GM12878 (cell line): ENCODE data around the gene RBM18. TPM values are rescaled to one million over a fixed set of nuclear protein-coding genes. Genes with fewer than 3 reads are reported as not detected.

Experiments used
- ATAC-seq: fragments of 200-7000 bp; cut with Tn5 transposase; 3 replicates; pipeline ENCODE4 v1.9.1; 2020; ENCODE audit warnings: mild to moderate bottlenecking, moderate library complexity
- BruUV-seq: library from RNA; stranded (reverse); fragments of 400-500 nt; replicated peaks from 2 replicates; lab custom pipeline; 2021; lab: Mats Ljungman, UMichigan
- CTCF ChIA-PET: fragments of 300-600 bp; sonication (Branson Sonifier 250); formaldehyde crosslinking; extraction: SDS; loops from one replicate; lab custom pipeline; 2021; ENCODE audit warnings: inconsistent platforms; lab: Yijun Ruan, JAX
- POLR2A ChIA-PET: fragments of 350-600 bp; formaldehyde crosslinking; extraction: SDS; loops from one replicate; lab custom pipeline; 2021; ENCODE audit warnings: inconsistent platforms; lab: Charles Lee
- RAD21 ChIA-PET: fragments of 300-600 bp; sonication (Branson Sonifier 250); formaldehyde crosslinking; loops from one replicate; lab custom pipeline; 2023; ENCODE audit warnings: antibody characterized with exemption; ENCODE audit not compliant: unreplicated experiment; lab: Charles Lee
- SMC1A ChIA-PET: fragments of 300-600 bp; sonication (Branson Sonifier 250); formaldehyde crosslinking; loops from one replicate; lab custom pipeline; 2023; ENCODE audit not compliant: unreplicated experiment, uncharacterized antibody; lab: Charles Lee
- DNase-seq: peaks from one replicate; pipeline ENCODE4 v3.0.0-alpha.2; 2011; ENCODE audit warnings: low read depth, low spot score
- FAIRE-seq: peaks from 3 replicates; lab custom pipeline; 2011; peaks lifted over from hg19 to GRCh38; lab: Jason Lieb, UNC
- H2AFZ ChIP-seq: 2 replicates; pipeline ENCODE4 v1.6.0; 2011; ENCODE audit warnings: low read depth, low read length, control low read depth; ENCODE audit not compliant: control insufficient read depth
- H3K27ac ChIP-seq: 2 replicates; pipeline ENCODE4 v1.5.1; 2011; ENCODE audit warnings: control low read depth; ENCODE audit not compliant: control insufficient read depth, insufficient read depth
- H3K27me3 ChIP-seq, 2 experiments: replicated peaks in 1 of 2; 2 replicates each; pipeline versions ENCODE4 v1.6.0 to v1.6.1; 2011; ENCODE audit warnings: low read length in 1 of 2; ENCODE audit not compliant: control insufficient read depth in 2 of 2, insufficient read depth in 2 of 2
- H3K36me3 ChIP-seq, 2 experiments: 2 replicates each; pipeline ENCODE4 v1.5.1; 2011; ENCODE audit warnings: low read length in 1 of 2; ENCODE audit not compliant: control insufficient read depth in 2 of 2, insufficient read depth in 2 of 2
- H3K4me1 ChIP-seq: 2 replicates; pipeline ENCODE4 v1.6.1; 2011; ENCODE audit warnings: mild to moderate bottlenecking, low read length, moderate library complexity, mixed read lengths; ENCODE audit not compliant: control insufficient read depth, insufficient read depth
- H3K4me2 ChIP-seq: 2 replicates; pipeline ENCODE4 v1.6.0; 2011; ENCODE audit warnings: control low read depth; ENCODE audit not compliant: control insufficient read depth, insufficient read depth
- H3K4me3 ChIP-seq: fragments of 200-600 bp; sonication (generic); 2 replicates; pipeline ENCODE4 v1.5.1; 2016
- H3K79me2 ChIP-seq: 2 replicates; pipeline ENCODE4 v1.6.0; 2011; ENCODE audit warnings: low read length; ENCODE audit not compliant: control insufficient read depth, insufficient read depth
- H3K9ac ChIP-seq: 2 replicates; pipeline ENCODE4 v1.8.0; 2011; ENCODE audit warnings: low read length, control low read depth, mixed read lengths; ENCODE audit not compliant: control insufficient read depth, insufficient read depth
- H3K9me3 ChIP-seq: replicated peaks from 3 replicates; pipeline ENCODE4 v1.5.1; 2011; ENCODE audit warnings: mild to moderate bottlenecking, low read length; ENCODE audit not compliant: control insufficient read depth, insufficient read depth
- H4K20me1 ChIP-seq: 2 replicates; pipeline ENCODE4 v1.6.0; 2011; ENCODE audit not compliant: control insufficient read depth, insufficient read depth
- BACH1 ChIP-seq: fragments of 450-650 bp; IDR thresholded peaks from 2 replicates; pipeline ENCODE4 v1.6.1; 2017; ENCODE audit warnings: mild to moderate bottlenecking, borderline replicate concordance
- BCL11A ChIP-seq: IDR thresholded peaks from 2 replicates; pipeline ENCODE4 v1.6.1; 2011; ENCODE audit warnings: low read depth, low read length
- BHLHE40 ChIP-seq, 2 experiments: fragments of 450-650 bp in 1 of 2; IDR thresholded peaks; 2 replicates each; pipeline ENCODE4 v1.6.1; 2011 to 2017; ENCODE audit warnings: low read depth in 2 of 2, borderline replicate concordance in 1 of 2, improper control_type of control experiment in 1 of 2, low read length in 1 of 2, mild to moderate bottlenecking in 1 of 2
- HDAC2 ChIP-seq: fragments of 200-600 bp; sonication (generic); IDR thresholded peaks from 2 replicates; pipeline ENCODE4 v1.6.1; 2017
- NFYB ChIP-seq: IDR thresholded peaks from 2 replicates; pipeline ENCODE4 v1.6.1; 2011; ENCODE audit warnings: low read depth, mild to moderate bottlenecking, low read length, improper control_type of control experiment, moderate library complexity; ENCODE audit not compliant: insufficient read depth
- RAD21 ChIP-seq: IDR thresholded peaks from 2 replicates; pipeline ENCODE4 v1.6.1; 2011; ENCODE audit warnings: mild to moderate bottlenecking, low read depth, low read length, moderate library complexity; ENCODE audit not compliant: insufficient read depth
- RELA ChIP-seq: fragments of 450-650 bp; IDR thresholded peaks from 2 replicates; pipeline ENCODE4 v1.8.0; 2014; ENCODE audit warnings: borderline replicate concordance; ENCODE audit not compliant: partially characterized antibody
- SMC3 ChIP-seq: IDR thresholded peaks from 2 replicates; pipeline ENCODE4 v1.6.1; 2011; ENCODE audit warnings: low read length, improper control_type of control experiment, borderline replicate concordance
- SUZ12 ChIP-seq: fragments of 200-600 bp; sonication (generic); IDR thresholded peaks from one replicate; pipeline ENCODE4 v1.6.1; 2018; ENCODE audit warnings: antibody characterized with exemption, mild to moderate bottlenecking; ENCODE audit not compliant: unreplicated experiment
- TCF12 ChIP-seq: IDR thresholded peaks from 2 replicates; pipeline ENCODE4 v1.6.1; 2011; ENCODE audit warnings: low read depth, mild to moderate bottlenecking, low read length
- ZZZ3 ChIP-seq: IDR thresholded peaks from 2 replicates; pipeline ENCODE4 v1.6.1; 2011; ENCODE audit warnings: low read depth; ENCODE audit not compliant: control insufficient read depth, insufficient read length
- WGBS: methylation state at CpG from one replicate; pipeline ENCODE4 v1.1.6; 2016; ENCODE audit warnings: low lambda C conversion rate; ENCODE audit not compliant: insufficient replicate concordance, insufficient coverage; ENCODE audit errors: missing lambda C conversion rate; 5-methylcytosine and 5-hydroxymethylcytosine counted together
- in situ Hi-C: fragments of 300-500 bp; cut with MboI; formaldehyde crosslinking; loops from 9 replicates; pipeline ENCODE4 v1.14.3; 2018; ENCODE audit warnings: mixed read lengths
- intact Hi-C: fragments of 100-400 bp; cut with micrococcal nuclease; formaldehyde crosslinking; loops from one replicate; pipeline ENCODE4 v1.14.2; 2022; ENCODE audit not compliant: unreplicated experiment
- polyA plus RNA-seq, 11 experiments: library from polyadenylated mRNA; depleted of rRNA in 4 of 11; unstranded in 6 of 11; stranded (reverse) in 5 of 11; fragments of >200 nt; fragmentation: Nextera tagmentation in 4 of 11; fragmentation: Illumina TruSeq in 1 of 11; extraction: Ambion mirVana in 4 of 11; extraction: Trizol in 1 of 11; gene quantifications; 1 replicate in 1 of 11; 2 replicates in 10 of 11; pipeline versions ENCODE4 v1.2.1 to v1.2.3, GENCODE V29; 2011 to 2016; ENCODE audit warnings: inconsistent platforms in 2 of 11, missing spikeins in 2 of 11, low read depth in 1 of 11
- total RNA-seq, 4 experiments: library from RNA; depleted of rRNA in 3 of 4; stranded (reverse); fragments of >200 nt in 3 of 4; fragmentation: Illumina TruSeq in 1 of 4; extraction: Trizol in 1 of 4; gene quantifications; 2 replicates each; pipeline versions ENCODE4 v1.2.1 to v1.2.3, GENCODE V29; 2013 to 2021
- TF ChIP-seq, protein P1 (sequence below): fragments of 450-650 bp; formaldehyde crosslinking; IDR thresholded peaks from 2 replicates; pipeline ENCODE4 v1.4.0; 2022; ENCODE audit warnings: mild to moderate bottlenecking, moderate library complexity

The RBM18 gene
- total and polyA plus RNA-seq, 10 of the 15 experiments (the other 5 are each of a cell fraction or from before 2014, with no cell fraction given): 6.4 to 46.8 (median 30.4) TPM

DNA sequence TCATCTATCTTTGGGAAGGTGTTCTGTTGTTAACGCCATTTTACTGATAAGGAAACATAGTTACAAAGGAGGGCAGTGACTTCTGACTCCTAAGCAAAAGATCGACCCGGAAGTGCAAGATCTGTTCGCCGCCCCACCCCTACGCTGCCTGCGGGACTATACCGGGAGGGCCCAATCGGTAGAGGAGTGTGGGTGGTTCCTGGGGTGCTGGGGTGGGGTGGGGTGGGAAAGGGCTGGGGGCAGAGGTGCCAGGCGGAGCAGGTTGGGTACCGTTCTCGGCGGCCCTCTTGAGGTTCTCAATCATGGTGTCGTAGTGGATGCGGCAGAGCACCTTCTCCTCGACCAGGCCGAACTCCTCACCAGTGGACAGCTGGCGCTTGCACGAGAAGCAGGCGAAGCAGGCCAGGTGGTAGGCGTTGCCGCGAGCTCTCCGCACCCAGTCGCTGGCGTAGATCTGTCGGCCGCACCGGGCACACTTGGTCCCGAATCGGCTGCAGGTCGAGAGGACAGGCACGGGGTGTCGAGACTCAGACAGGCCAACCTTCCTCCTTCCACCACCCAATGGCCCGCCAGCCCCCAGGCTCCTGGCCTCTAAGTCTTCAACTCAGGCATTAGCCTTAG is 47.7 kb downstream of the RBM18 start:
- FAIRE-seq: no peak
- ChIA-PET RAD21 (no interaction called here), POLR2A (no interaction called here), CTCF (no interaction called here)
- intact Hi-C loops: no loop called here
- Histone ChIP-seq H3K27me3 (peaks cover 17 to 31% of the 10 kb centered on the region in 2 experiments), H3K9ac (no peak overlapping the region), H3K4me1 (no peaks in the 10 kb centered on the region)
- in situ Hi-C loops: no loop called here
- TF ChIP-seq BHLHE40 (IDR thresholded peaks at IDR 0.05; ENCODE audit: borderline replicate concordance in 1 of 2, low read depth in 2 of 2, low read length in 1 of 2) (no peak), ZZZ3 (no peak), BCL11A (no peak), HDAC2 (no peak), BACH1 (no peak), SUZ12 (no peak)
- TF ChIP-seq, all 136 proteins: peak for 0
- SMC1A ChIA-PET: no interaction called here
- DNase-seq: no peak
- no TSS peak for BruUV-seq
- Histone ChIP-seq H3K4me2 (no peak overlapping the region), H3K36me3 (no peaks in the 10 kb centered on the region), H3K27ac (no peak overlapping the region), H4K20me1 (0 out of 2 replicates have a peak, but pooled peaks cover 3% of the 10 kb centered on the region), H3K9me3 (no peaks in the 10 kb centered on the region; the same call in 2 of the 3 replicates), H2AFZ (no peak overlapping the region), H3K79me2 (no peaks in the 10 kb centered on the region), H3K4me3 (no peak overlapping the region)
- WGBS: 83% methylated on average over 30 of the region's 35 CpGs
- no peak for ATAC-seq

DNA sequence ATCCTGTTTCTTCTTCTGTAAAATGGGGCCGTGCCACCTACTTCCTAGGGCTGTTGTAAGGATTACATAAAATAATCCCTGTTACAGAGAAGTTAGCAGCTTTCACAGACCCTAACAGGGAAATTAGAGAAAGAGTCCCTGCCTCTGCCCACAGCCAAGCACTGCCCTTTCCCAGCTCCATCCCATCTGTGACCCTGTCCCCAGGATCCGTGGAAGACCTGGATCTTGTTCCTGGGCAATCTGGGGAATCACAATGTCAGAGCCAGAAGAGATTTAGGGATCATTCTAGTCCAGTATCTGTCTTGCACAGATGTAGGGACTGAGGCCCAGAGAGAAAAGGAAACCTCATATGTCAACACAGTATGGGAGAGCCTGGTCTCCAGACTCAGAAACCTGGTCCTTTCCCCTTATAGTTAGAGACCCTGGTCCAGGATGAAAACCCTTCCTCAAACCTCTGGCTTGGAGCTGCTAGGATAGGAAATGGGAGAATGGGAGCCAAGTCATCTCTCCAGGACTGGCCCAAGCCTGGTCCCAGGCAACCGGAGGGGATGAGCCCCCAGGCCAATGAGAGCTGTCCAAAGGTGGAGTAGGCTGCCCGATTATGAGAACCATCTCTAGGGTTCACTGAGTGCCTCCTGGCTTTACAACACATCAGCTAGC is 48.4 kb downstream of the RBM18 start:
- ChIA-PET SMC1A (no interaction called here), RAD21 (no interaction called here), CTCF (no interaction called here), POLR2A (no interaction called here)
- no peak for FAIRE-seq
- Histone ChIP-seq H3K4me3 (no peak overlapping the region), H3K79me2 (no peaks in the 10 kb centered on the region), H3K36me3 (no peaks in the 10 kb centered on the region), H4K20me1 (0 out of 2 replicates have a peak, but pooled peaks cover 3% of the 10 kb centered on the region), H3K9ac (no peak overlapping the region), H3K9me3 (no peaks in the 10 kb centered on the region; the same call in 2 of the 3 replicates), H3K4me2 (no peak overlapping the region), H3K27ac (no peak overlapping the region), H3K27me3 (peaks cover 17 to 31% of the 10 kb centered on the region in 2 experiments), H3K4me1 (no peaks in the 10 kb centered on the region), H2AFZ (no peak overlapping the region)
- intact Hi-C loops (no loop called here), in situ Hi-C loops (no loop called here)
- no peak for DNase-seq
- no TSS peak for BruUV-seq
- WGBS: 32% methylated on average over 4 of the region's 4 CpGs
- ATAC-seq: no peak
- TF ChIP-seq NFYB (no peak), TCF12 (no peak), SMC3 (no peak), RELA (no peak), RAD21 (no peak)
- TF ChIP-seq, protein P1, sequence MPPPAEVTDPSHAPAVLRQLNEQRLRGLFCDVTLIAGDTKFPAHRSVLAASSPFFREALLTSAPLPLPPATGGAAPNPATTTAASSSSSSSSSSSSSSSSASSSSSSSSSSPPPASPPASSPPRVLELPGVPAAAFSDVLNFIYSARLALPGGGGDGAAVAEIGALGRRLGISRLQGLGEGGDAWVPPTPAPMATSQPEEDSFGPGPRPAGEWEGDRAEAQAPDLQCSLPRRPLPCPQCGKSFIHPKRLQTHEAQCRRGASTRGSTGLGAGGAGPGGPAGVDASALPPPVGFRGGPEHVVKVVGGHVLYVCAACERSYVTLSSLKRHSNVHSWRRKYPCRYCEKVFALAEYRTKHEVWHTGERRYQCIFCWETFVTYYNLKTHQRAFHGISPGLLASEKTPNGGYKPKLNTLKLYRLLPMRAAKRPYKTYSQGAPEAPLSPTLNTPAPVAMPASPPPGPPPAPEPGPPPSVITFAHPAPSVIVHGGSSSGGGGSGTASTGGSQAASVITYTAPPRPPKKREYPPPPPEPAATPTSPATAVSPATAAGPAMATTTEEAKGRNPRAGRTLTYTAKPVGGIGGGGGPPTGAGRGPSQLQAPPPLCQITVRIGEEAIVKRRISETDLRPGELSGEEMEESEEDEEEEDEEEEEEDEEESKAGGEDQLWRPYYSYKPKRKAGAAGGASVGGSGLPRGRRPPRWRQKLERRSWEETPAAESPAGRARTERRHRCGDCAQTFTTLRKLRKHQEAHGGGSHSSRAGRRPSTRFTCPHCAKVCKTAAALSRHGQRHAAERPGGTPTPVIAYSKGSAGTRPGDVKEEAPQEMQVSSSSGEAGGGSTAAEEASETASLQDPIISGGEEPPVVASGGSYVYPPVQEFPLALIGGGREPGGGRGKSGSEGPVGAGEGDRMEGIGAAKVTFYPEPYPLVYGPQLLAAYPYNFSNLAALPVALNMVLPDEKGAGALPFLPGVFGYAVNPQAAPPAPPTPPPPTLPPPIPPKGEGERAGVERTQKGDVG: no peak
